Astrocyte of the cerebellum (primary cell): Measurements from ENCODE around the gene STON1.
"Not testable (repeated sequence)": the region's sequence is repeated elsewhere in the genome, so short reads cannot be mapped to it uniquely, and the experiment has no call there.

ENCODE experiments used
- DNase-seq: peaks from one replicate; pipeline ENCODE4 v3.0.0-alpha.2; 2011; ENCODE audit warnings: low read depth
- H3K4me3 ChIP-seq: 2 replicates; pipeline ENCODE4 v1.5.1; 2011; ENCODE audit warnings: mild to moderate bottlenecking, low read depth, low read length, moderate library complexity
- CTCF ChIP-seq: IDR thresholded peaks from 2 replicates; pipeline ENCODE4 v1.5.1; 2012; ENCODE audit warnings: low read length, low read depth, moderate library complexity, mild to moderate bottlenecking; ENCODE audit errors: missing control alignments
- in situ Hi-C: cut with HindIII; loops from 2 replicates; pipeline ENCODE4 v1.10.0; 2017; ENCODE audit warnings: low sequenced_read_pairs

The STON1 gene

GRCh38 chr2:48512571-48512970 lies 17.4 kb upstream of the STON1 start:
- no peak for TF ChIP-seq CTCF
- H3K4me3 ChIP-seq = no peak overlapping the region
- in situ Hi-C loops = no loop called here
- DNase-seq = no peak

DNA sequence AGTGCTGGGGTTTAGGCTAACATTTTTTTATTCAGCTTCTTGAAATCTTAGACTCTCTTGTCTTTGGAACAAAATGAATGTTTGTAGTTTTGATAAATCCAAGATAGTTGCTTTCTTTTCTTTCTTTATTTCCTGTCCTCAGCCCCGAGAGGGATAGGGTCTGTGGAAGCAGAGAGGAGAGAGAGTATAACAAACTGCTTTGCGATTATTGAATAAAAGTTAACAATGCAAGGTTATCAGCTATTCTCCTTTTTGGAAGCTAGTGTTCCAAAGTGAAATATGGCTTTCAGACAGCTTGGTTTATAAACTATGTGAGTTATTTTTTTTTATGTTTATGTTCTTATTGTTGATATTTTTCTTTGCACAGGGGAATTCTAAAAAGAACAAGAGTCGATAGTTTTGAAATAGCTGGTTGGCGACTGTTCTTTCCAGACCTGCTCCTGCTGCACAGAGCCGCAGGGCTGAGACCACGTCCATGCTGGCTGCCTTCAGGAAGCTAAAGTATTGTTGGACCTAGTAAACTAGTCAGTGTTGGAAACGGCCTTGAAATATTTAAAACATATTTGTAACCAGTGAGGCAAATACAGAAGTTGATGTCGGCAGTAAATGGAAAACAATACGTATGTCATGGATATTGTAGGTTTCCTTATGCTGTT lies 15.5 kb upstream of the STON1 start:
- no peak for TF ChIP-seq CTCF
- H3K4me3 ChIP-seq = no peak overlapping the region
- in situ Hi-C loops = no loop called here
- DNase-seq = no peak

- no peak for TF ChIP-seq CTCF
- no peak overlapping the region for H3K4me3 ChIP-seq
- no peak for DNase-seq
- in situ Hi-C loops = no loop called here
These were observed 14.4 kb upstream of the STON1 start for GRCh38 chr2:48515513-48515985.

DNA sequence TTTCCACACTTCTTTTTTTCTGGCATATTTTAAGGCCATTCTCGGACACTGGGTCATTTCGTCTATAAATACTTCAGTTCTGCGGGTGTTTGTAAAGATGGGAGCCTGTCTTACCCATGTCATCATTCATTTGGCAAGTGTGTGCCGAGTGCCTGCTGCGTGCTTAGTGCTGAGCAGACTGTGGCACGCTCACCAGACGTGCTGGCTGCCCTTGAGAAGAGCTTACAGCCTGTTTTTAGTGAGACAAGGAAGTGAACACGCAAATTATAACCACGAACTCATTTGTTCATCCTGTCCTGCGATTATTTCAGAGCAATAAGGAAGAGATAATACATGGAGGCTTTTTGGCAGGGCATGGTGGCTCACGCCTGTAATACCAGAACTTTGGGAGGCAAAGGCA lies 10.4 kb upstream of the STON1 start:
- H3K4me3 ChIP-seq = no peak overlapping the region
- in situ Hi-C loops = no loop called here
- TF ChIP-seq CTCF = no peak
- no peak for DNase-seq

DNA sequence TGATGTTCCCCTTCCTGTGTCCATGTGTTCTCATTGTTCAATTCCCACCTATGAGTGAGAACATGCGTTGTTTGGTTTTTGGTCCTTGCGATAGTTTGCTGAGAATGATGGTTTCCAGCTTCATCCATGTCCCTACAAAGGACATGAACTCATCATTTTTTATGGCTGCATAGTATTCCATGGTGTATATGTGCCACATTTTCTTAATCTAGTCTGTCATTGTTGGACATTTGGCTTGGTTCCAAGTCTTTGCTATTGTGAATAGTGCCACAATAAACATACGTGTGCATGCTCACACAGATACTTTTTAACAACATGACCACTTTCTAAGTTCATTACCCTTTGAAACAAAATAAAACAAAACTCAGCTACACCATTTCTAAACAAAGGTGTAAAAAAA lies 5.2 kb upstream of the STON1 start:
- in situ Hi-C loops, H3K4me3 ChIP-seq, DNase-seq: not testable (repeated sequence)

DNA sequence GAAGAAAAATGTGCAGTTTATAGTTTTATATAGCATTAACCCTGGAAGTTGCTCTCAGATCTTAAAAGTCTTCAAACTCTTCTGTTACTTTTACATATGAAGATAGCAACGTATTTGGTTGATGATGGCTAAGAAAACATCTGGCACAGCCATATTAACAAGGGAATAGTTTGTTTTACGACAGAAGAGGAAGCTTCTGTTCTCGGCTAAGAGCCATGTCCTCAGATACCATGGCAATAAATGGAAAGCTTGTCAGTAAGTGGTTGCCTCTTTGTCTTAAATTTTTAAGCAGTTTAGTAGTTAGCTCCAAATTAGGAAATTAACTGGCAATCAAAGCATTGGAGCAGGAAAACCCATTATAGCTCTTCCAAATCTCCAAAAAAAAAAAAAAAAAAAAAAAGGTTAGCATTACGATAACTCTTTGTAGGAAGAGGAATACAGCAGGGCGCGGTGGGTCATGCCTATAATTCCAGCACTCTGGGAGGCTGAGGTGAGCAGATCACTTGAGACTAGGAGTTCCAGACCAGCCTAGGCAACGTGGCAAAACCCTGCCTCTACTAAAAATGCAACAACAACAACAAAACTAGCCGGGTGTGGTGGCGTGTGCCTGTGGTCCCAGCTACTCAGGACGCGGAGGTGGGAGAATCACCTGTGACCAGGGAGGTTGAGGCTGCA lies 4.5 kb upstream of the STON1 start:
- no peak for TF ChIP-seq CTCF
- H3K4me3 ChIP-seq = no peak overlapping the region
- DNase-seq = no peak
- in situ Hi-C loops = no loop called here

DNA sequence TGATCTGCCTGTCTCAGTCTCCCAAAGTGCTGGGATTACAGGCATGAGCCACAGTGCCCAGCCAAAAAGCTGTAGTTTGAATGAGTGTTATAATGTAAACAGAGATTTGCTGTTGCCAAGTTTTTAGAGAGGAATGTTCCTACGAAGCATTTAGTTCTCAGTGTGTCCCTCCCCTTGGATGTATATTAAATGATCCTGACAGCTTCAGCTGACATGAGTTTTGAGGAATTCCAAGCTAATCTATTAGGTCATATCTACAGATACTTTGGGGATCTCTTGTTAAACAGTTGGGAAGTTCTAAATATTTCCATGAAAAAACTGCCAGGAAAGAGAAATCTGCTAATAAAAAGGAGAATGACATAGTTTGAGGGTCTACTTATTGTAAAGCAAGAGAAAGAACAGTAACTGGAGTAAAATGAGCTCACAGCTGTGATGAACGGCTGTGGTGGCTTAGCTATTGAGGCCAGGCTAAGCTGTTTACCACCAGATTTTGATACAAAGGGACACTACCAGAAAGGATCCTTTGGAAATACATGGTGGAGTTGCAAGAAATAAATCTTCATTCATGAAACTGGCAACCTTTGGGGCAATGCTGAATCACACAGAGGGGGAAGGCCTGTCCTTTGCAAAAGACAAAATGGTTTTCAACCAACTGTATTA lies 2.6 kb upstream of the STON1 start:
- TF ChIP-seq CTCF = no peak
- in situ Hi-C loops = no loop called here
- no peak for DNase-seq
- no peak overlapping the region for H3K4me3 ChIP-seq
